ENCODE results near the gene AGAP1. TPM values are rescaled to one million over a fixed set of nuclear protein-coding genes. Genes with fewer than 3 reads are reported as not detected.

AGAP1 gene
- total RNA-seq, 1 donor from 2014 or later: 17.5 TPM

GRCh38 chr2:236180076-236180816 lies 686.4 kb downstream of the AGAP1 start:
- peak; percentile 43 for DNase-seq (ENCODE audit: low read depth)
- TF ChIP-seq CTCF (conservative IDR thresholded peaks at IDR 0.05; ENCODE audit: low read depth, low read length): no peak
- peak overlapping the region; percentile 58 for H3K4me3 ChIP-seq (ENCODE audit: low read depth, low read length)

GRCh38 chr2:236180831-236181453 lies 687.1 kb downstream of the AGAP1 start:
- no peak overlapping the region for H3K4me3 ChIP-seq (ENCODE audit: low read depth, low read length)

More at GRCh38 chr2:236180831-236181453, 687.1 kb downstream of the AGAP1 start:
- peak; percentile 79 for TF ChIP-seq CTCF (conservative IDR thresholded peaks at IDR 0.05; ENCODE audit: low read depth, low read length)
- no peak for DNase-seq (ENCODE audit: low read depth)

Measured in epithelial cell of proximal tubule (primary cell).